ENCODE results near the gene PRR18.
A peak's percentile ranks its signal among the peaks of the same experiment; 100 is the strongest.

The PRR18 gene

GRCh38 chr6:166286839-166287271 is 21.3 kb downstream of the PRR18 start:
- peaks cover 9 to 11% of the 10 kb centered on the region in 2 experiments for H3K4me1 ChIP-seq (ENCODE audit: control insufficient read depth in 1 of 2, insufficient read depth in 1 of 2, low read depth in 1 of 2, low read length in 1 of 2)
- no peak for TF ChIP-seq CTCF (IDR thresholded peaks at IDR 0.05)
- peaks cover 28% of the 10 kb centered on the region for H3K27me3 ChIP-seq
- H3K36me3 ChIP-seq, result no peaks in the 10 kb centered on the region
- peak overlapping the region; percentile 58 for H3K27ac ChIP-seq
- H3K9me3 ChIP-seq, result no peaks in the 10 kb centered on the region
- H3K4me3 ChIP-seq (ENCODE audit: low read depth in 1 of 2, low read length in 1 of 2), result no peak overlapping the region

- H3K9me3 ChIP-seq, result no peaks in the 10 kb centered on the region
- H3K4me1 ChIP-seq (ENCODE audit: control insufficient read depth in 1 of 2, insufficient read depth in 1 of 2, low read depth in 1 of 2, low read length in 1 of 2), result peaks cover 9 to 11% of the 10 kb centered on the region in 2 experiments
- peaks cover 28% of the 10 kb centered on the region for H3K27me3 ChIP-seq
- TF ChIP-seq CTCF (IDR thresholded peaks at IDR 0.05), result no peak
- H3K27ac ChIP-seq, result no peak overlapping the region
- no peaks in the 10 kb centered on the region for H3K36me3 ChIP-seq
- H3K4me3 ChIP-seq (ENCODE audit: low read depth in 1 of 2, low read length in 1 of 2), result no peak overlapping the region
Observed at GRCh38 chr6:166285233-166285632, 23.0 kb downstream of the PRR18 start.

GRCh38 chr6:166284640-166285039 is 23.6 kb downstream of the PRR18 start:
- Histone ChIP-seq H3K27ac (no peak overlapping the region), H3K4me3 (ENCODE audit: low read depth in 1 of 2, low read length in 1 of 2) (no peak overlapping the region), H3K4me1 (ENCODE audit: control insufficient read depth in 1 of 2, insufficient read depth in 1 of 2, low read depth in 1 of 2, low read length in 1 of 2) (peaks cover 9 to 11% of the 10 kb centered on the region in 2 experiments), H3K36me3 (no peaks in the 10 kb centered on the region), H3K27me3 (peaks cover 22% of the 10 kb centered on the region), H3K9me3 (no peaks in the 10 kb centered on the region)
- no peak for TF ChIP-seq CTCF (IDR thresholded peaks at IDR 0.05)

- no peak for TF ChIP-seq CTCF (IDR thresholded peaks at IDR 0.05)
- no peaks in the 10 kb centered on the region for H3K9me3 ChIP-seq
Observed at GRCh38 chr6:166282394-166283032, 25.7 kb downstream of the PRR18 start.

GRCh38 chr6:166281104-166281503 is 27.1 kb downstream of the PRR18 start:
- H3K36me3 ChIP-seq, result no peaks in the 10 kb centered on the region
- TF ChIP-seq CTCF (IDR thresholded peaks at IDR 0.05), result no peak
- H3K4me1 ChIP-seq (ENCODE audit: control insufficient read depth in 1 of 2, insufficient read depth in 1 of 2, low read depth in 1 of 2, low read length in 1 of 2), result no peaks in the 10 kb centered on the region
- H3K27me3 ChIP-seq, result peaks cover 21% of the 10 kb centered on the region
- H3K27ac ChIP-seq, result no peak overlapping the region
- no peaks in the 10 kb centered on the region for H3K9me3 ChIP-seq
- H3K4me3 ChIP-seq (ENCODE audit: low read depth in 1 of 2, low read length in 1 of 2), result no peak overlapping the region

More at GRCh38 chr6:166282394-166283032, 25.7 kb downstream of the PRR18 start:
- Histone ChIP-seq H3K36me3 (no peaks in the 10 kb centered on the region), H3K27ac (no peak overlapping the region), H3K4me3 (ENCODE audit: low read depth in 1 of 2, low read length in 1 of 2) (no peak overlapping the region), H3K27me3 (peaks cover 21% of the 10 kb centered on the region), H3K4me1 (ENCODE audit: control insufficient read depth in 1 of 2, insufficient read depth in 1 of 2, low read depth in 1 of 2, low read length in 1 of 2) (peaks cover 9 to 10% of the 10 kb centered on the region in 2 experiments)

Data from neutrophil (primary cell).